C4-2B (cell line): Measurements from ENCODE around the gene PTPRS.

Source experiments
- CTCF ChIP-seq: fragments of 450-650 bp; conservative IDR thresholded peaks from 2 replicates; pipeline ENCODE4 v1.5.1; 2017; ENCODE audit warnings: mild to moderate bottlenecking
- ZFX ChIP-seq: fragments of 450-650 bp; IDR thresholded peaks from 2 replicates; pipeline ENCODE4 v1.6.1; 2017

- TF ChIP-seq CTCF (no peak), ZFX (no peak)
Measured at GRCh38 chr19:5355693-5356092, 15.1 kb upstream of the PTPRS start.
